Caco-2 (cell line): ENCODE data around the gene SEC22C. TPM values are rescaled to one million over a fixed set of nuclear protein-coding genes. Genes with fewer than 3 reads are reported as not detected.
A peak's percentile ranks its signal among the peaks of the same experiment; 100 is the strongest.

Experiments used
- BruUV-seq: library from RNA; stranded (reverse); fragments of 400-500 nt; replicated peaks from 2 replicates; lab custom pipeline; 2021; lab: Mats Ljungman, UMichigan
- CTCF ChIA-PET: fragments of 300-600 bp; sonication (Branson Sonifier 250); formaldehyde crosslinking; loops from one replicate; lab custom pipeline; 2022; ENCODE audit warnings: antibody characterized with exemption; lab: Charles Lee
- POLR2A ChIA-PET: fragments of 300-600 bp; sonication (Branson Sonifier 250); formaldehyde crosslinking; loops from one replicate; lab custom pipeline; 2022; ENCODE audit warnings: antibody characterized with exemption; lab: Charles Lee
- DNase-seq, 2 experiments: peaks; one replicate each; pipeline versions ENCODE4 v3.0.0 to v3.0.0-alpha.2; 2020 to 2022
- H3K27me3 ChIP-seq: replicated peaks from 2 replicates; pipeline ENCODE4 v1.6.0; 2011; ENCODE audit warnings: low read length; ENCODE audit not compliant: control insufficient read depth, insufficient read depth
- H3K36me3 ChIP-seq: 2 replicates; pipeline ENCODE4 v1.5.1; 2011; ENCODE audit warnings: low read length; ENCODE audit not compliant: control insufficient read depth, insufficient read depth
- H3K4me1 ChIP-seq: fragments of 250-450 bp; sonication (Bioruptor Pico); 2 replicates; pipeline ENCODE4 v1.5.1; 2020; ENCODE audit warnings: mild to moderate bottlenecking
- H3K4me3 ChIP-seq: 2 replicates; pipeline ENCODE4 v1.5.1; 2011; ENCODE audit warnings: low read depth, mild to moderate bottlenecking, control low read depth, low read length
- H3K9me3 ChIP-seq: fragments of 250-450 bp; sonication (Bioruptor Pico); 2 replicates; pipeline ENCODE4 v1.5.1; 2020; ENCODE audit warnings: mild to moderate bottlenecking, moderate library complexity
- H3K27ac Mint-ChIP-seq: one replicate; pipeline ENCODE4 v1.8.0; 2022; ENCODE audit warnings: mixed read lengths; ENCODE audit not compliant: unreplicated experiment
- H3K27me3 Mint-ChIP-seq: one replicate; pipeline ENCODE4 v1.8.0; 2022; ENCODE audit warnings: mixed read lengths; ENCODE audit not compliant: insufficient read depth, unreplicated experiment
- H3K36me3 Mint-ChIP-seq: one replicate; pipeline ENCODE4 v1.8.0; 2022; ENCODE audit warnings: mild to moderate bottlenecking, mixed read lengths; ENCODE audit not compliant: insufficient read depth, unreplicated experiment
- H3K4me1 Mint-ChIP-seq: one replicate; pipeline ENCODE4 v1.8.0; 2022; ENCODE audit warnings: low read depth, mixed read lengths; ENCODE audit not compliant: unreplicated experiment
- H3K4me3 Mint-ChIP-seq: one replicate; pipeline ENCODE4 v1.8.0; 2022; ENCODE audit warnings: mild to moderate bottlenecking, moderate library complexity, mixed read lengths; ENCODE audit not compliant: unreplicated experiment
- H3K9me3 Mint-ChIP-seq: one replicate; pipeline ENCODE4 v1.8.0; 2022; ENCODE audit warnings: mixed read lengths; ENCODE audit not compliant: unreplicated experiment
- CTCF ChIP-seq, 2 experiments: fragments of 200-600 bp in 1 of 2; IDR thresholded peaks; 1 replicate in 1 of 2; 2 replicates in 1 of 2; pipeline versions ENCODE4 v1.5.1 to v1.8.0; 2011 to 2022; ENCODE audit warnings: antibody characterized with exemption in 1 of 2, control low read depth in 1 of 2, inconsistent platforms in 1 of 2, low read depth in 1 of 2, low read length in 1 of 2, mild to moderate bottlenecking in 1 of 2, moderate library complexity in 1 of 2; ENCODE audit not compliant: insufficient read depth in 1 of 2, severe bottlenecking in 1 of 2, unreplicated experiment in 1 of 2
- intact Hi-C: fragments of 100-400 bp; cut with micrococcal nuclease; formaldehyde crosslinking; loops from one replicate; pipeline ENCODE4 v1.10.0; 2022; ENCODE audit not compliant: unreplicated experiment
- total RNA-seq: library from RNA; stranded (reverse); gene quantifications from 2 replicates; pipeline ENCODE4 v1.2.3, GENCODE V29; 2022

The SEC22C gene
- total RNA-seq, 1 experiment from 2014 or later = 36.4 TPM

GRCh38 chr3:42545284-42545900 is 36.4 kb downstream of the SEC22C start:
- intact Hi-C loops = loop anchor here (5.0 kb wide), 1 partner anchor 298 kb away; no protein-coding TSS in a partner anchor
- H3K4me3 ChIP-seq = no peak overlapping the region
- CTCF ChIA-PET = interaction anchor here (0.5 to 2.2 kb wide), 5 partner anchors 9 to 298 kb away, joined by 3 to 9 read pairs (median 5); partner anchors contain the start of gene VIPR1
- H3K9me3 Mint-ChIP-seq = no peaks in the 10 kb centered on the region
- TF ChIP-seq CTCF (IDR thresholded peaks at IDR 0.05; ENCODE audit: insufficient read depth in 1 of 2, low read depth in 1 of 2, low read length in 1 of 2, severe bottlenecking in 1 of 2, unreplicated experiment in 1 of 2) = no peak
- DNase-seq = no peak
- no TSS peak for BruUV-seq
- H3K9me3 ChIP-seq = no peaks in the 10 kb centered on the region
- no peaks in the 10 kb centered on the region for H3K4me1 Mint-ChIP-seq
- POLR2A ChIA-PET = no interaction called here
- no peaks in the 10 kb centered on the region for H3K36me3 ChIP-seq
- H3K4me1 ChIP-seq = no peaks in the 10 kb centered on the region
- no peaks in the 10 kb centered on the region for H3K27me3 Mint-ChIP-seq
- H3K27ac Mint-ChIP-seq = no peak overlapping the region
- no peak overlapping the region for H3K4me3 Mint-ChIP-seq
- no peaks in the 10 kb centered on the region for H3K27me3 ChIP-seq
- no peaks in the 10 kb centered on the region for H3K36me3 Mint-ChIP-seq

DNA sequence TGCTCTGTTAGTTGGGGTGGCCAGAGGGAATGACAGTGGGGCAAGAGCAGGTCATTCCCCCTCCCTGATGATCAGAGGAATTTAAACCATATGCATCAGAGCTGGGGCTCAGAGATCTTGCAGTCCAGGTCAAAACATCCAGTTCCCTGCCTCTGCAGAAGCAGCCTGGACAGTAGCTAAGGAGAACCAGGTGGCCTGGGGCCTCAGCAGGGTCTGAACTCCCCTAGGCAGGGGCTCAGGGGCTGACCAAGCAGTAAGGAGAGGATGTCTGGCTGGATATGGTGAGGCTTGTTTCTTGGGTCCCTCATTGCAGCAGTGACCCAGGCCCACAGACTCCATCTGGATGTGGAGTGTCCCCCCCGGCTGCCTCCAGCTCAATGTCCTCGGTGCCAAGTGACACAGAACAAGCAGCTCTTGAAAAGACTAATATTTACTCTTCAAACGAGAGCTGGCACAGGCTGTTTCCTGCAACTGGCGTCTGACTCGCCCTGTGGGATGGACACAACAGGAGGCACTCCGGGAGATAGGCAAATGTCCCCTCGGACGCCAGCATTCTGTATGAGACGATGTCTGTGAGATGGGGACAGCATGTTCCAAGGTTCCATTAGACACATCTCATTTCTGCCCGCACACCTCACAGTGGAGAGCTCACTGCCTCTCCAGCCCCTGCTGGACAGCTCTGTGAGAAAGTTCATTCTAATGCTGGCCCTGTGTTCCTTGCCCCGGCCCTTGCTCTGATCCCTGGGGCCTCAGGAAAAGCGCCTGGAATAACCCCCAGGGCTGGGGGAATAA is 37.1 kb downstream of the SEC22C start:
- CTCF ChIA-PET = interaction anchor here (1.0 to 2.2 kb wide), 4 partner anchors 8 to 297 kb away, joined by 3 to 9 read pairs (median 6); partner anchors contain the start of gene VIPR1
- peak in 1 of 2 experiments; percentile 17 for TF ChIP-seq CTCF (IDR thresholded peaks at IDR 0.05; ENCODE audit: insufficient read depth in 1 of 2, low read depth in 1 of 2, low read length in 1 of 2, severe bottlenecking in 1 of 2, unreplicated experiment in 1 of 2)
- Histone ChIP-seq H3K4me3 (no peak overlapping the region), H3K9me3 (no peaks in the 10 kb centered on the region), H3K4me1 (no peaks in the 10 kb centered on the region), H3K27me3 (no peaks in the 10 kb centered on the region), H3K36me3 (no peaks in the 10 kb centered on the region)
- H3K9me3 Mint-ChIP-seq = no peaks in the 10 kb centered on the region
- no peak overlapping the region for H3K27ac Mint-ChIP-seq
- no peaks in the 10 kb centered on the region for H3K36me3 Mint-ChIP-seq
- no peaks in the 10 kb centered on the region for H3K4me1 Mint-ChIP-seq
- no TSS peak for BruUV-seq
- no peak for DNase-seq
- intact Hi-C loops = loop anchor here (5.0 kb wide), 1 partner anchor 297 kb away; no protein-coding TSS in a partner anchor
- no peaks in the 10 kb centered on the region for H3K27me3 Mint-ChIP-seq
- POLR2A ChIA-PET = no interaction called here
- H3K4me3 Mint-ChIP-seq = no peak overlapping the region

- intact Hi-C loops = no loop called here
- H3K36me3 Mint-ChIP-seq = peaks cover 6% of the 10 kb centered on the region
Measured at GRCh38 chr3:42541079-42541478, 40.7 kb downstream of the SEC22C start.

More at GRCh38 chr3:42541079-42541478, 40.7 kb downstream of the SEC22C start:
- no peak for TF ChIP-seq CTCF (IDR thresholded peaks at IDR 0.05; ENCODE audit: insufficient read depth in 1 of 2, low read depth in 1 of 2, low read length in 1 of 2, severe bottlenecking in 1 of 2, unreplicated experiment in 1 of 2)
- Mint-ChIP-seq H3K9me3 (no peaks in the 10 kb centered on the region), H3K4me1 (no peaks in the 10 kb centered on the region), H3K27ac (no peak overlapping the region), H3K27me3 (no peaks in the 10 kb centered on the region), H3K4me3 (no peak overlapping the region)
- Histone ChIP-seq H3K4me3 (no peak overlapping the region), H3K9me3 (no peaks in the 10 kb centered on the region), H3K27me3 (no peaks in the 10 kb centered on the region), H3K4me1 (no peaks in the 10 kb centered on the region), H3K36me3 (no peaks in the 10 kb centered on the region)
- no peak for DNase-seq
- BruUV-seq = no TSS peak
- ChIA-PET POLR2A (interaction anchor here (0.5 kb wide), 1 partner anchor 40 kb away, joined by 3 read pairs; no protein-coding TSS in a partner anchor), CTCF (interaction anchor here (1.2 to 1.5 kb wide), 2 partner anchors 31 to 39 kb away, joined by 3 to 5 read pairs; partner anchors contain the start of gene VIPR1)
